RWPE1 (cell line): ENCODE data around the gene NUTM1.

ENCODE experiments used
- CTCF ChIA-PET: fragments of 350-600 bp; sonication (Branson Sonifier 250); formaldehyde crosslinking; extraction: SDS; loops from one replicate; lab custom pipeline; 2021; lab: Yijun Ruan, JAX
- POLR2A ChIA-PET: fragments of 400-600 bp; formaldehyde crosslinking; extraction: SDS; loops from one replicate; lab custom pipeline; 2020; ENCODE audit warnings: antibody characterized with exemption; ENCODE audit not compliant: low non-redundant PET; lab: Yijun Ruan, JAX
- DNase-seq: peaks from one replicate; pipeline ENCODE4 v3.0.0; 2012; ENCODE audit warnings: low spot score
- H3K27ac ChIP-seq: fragments of 450-650 bp; 2 replicates; pipeline ENCODE4 v1.5.1; 2017
- TF ChIP-seq, protein P1 (sequence below): fragments of 450-650 bp; conservative IDR thresholded peaks from 2 replicates; pipeline ENCODE4 v1.5.1; 2017; ENCODE audit warnings: low read depth, mild to moderate bottlenecking

Gene NUTM1

DNA sequence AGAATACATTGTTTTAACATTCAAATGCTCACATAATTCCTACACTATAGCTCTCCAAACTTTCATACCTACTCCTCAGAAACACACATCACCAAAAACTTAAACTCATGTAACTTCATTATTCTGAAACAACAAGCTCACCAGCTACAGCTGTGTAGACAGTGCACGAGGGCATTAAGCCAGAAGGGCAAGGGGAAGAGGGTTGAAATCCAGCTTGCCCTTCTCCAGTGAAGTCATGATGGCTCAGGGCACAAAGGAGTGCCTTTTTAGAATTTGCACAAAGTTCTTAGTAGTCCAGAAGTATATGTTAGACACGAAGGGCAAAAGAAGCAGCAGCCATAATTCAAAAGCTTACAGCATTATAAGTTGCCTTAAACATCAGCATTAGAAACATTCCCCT lies 14.1 kb upstream of the NUTM1 start:
- ChIA-PET CTCF (interaction anchor here (1.0 to 2.3 kb wide), 2 partner anchors 14 to 38 kb away, joined by 4 to 9 read pairs; partner anchors contain the start of genes LPCAT4, NOP10 and NUTM1), POLR2A (no interaction called here)
- TF ChIP-seq, protein P1, sequence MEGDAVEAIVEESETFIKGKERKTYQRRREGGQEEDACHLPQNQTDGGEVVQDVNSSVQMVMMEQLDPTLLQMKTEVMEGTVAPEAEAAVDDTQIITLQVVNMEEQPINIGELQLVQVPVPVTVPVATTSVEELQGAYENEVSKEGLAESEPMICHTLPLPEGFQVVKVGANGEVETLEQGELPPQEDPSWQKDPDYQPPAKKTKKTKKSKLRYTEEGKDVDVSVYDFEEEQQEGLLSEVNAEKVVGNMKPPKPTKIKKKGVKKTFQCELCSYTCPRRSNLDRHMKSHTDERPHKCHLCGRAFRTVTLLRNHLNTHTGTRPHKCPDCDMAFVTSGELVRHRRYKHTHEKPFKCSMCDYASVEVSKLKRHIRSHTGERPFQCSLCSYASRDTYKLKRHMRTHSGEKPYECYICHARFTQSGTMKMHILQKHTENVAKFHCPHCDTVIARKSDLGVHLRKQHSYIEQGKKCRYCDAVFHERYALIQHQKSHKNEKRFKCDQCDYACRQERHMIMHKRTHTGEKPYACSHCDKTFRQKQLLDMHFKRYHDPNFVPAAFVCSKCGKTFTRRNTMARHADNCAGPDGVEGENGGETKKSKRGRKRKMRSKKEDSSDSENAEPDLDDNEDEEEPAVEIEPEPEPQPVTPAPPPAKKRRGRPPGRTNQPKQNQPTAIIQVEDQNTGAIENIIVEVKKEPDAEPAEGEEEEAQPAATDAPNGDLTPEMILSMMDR, result no peak
- DNase-seq, result no peak
- no peak overlapping the region for H3K27ac ChIP-seq

DNA sequence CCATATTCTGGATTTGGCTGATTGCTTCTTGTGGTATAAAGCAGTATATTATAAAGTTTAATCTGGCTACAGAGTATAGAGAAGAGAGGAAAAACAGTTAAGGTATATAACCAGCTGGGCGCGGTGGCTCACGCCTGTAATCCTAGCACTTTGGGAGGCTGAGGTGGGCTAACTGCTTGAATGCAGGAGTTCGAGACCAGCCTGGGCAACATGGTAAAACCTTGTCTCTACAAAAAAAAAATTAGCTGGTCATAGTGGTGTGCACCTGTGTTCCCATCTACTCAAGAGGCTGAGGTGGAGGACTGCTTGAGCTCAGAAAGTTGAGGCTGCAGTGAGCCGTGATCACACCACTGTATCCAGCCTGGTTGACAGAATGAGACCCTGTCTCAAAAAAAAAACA lies 12.8 kb upstream of the NUTM1 start:
- CTCF ChIA-PET, result interaction anchor here (0.9 to 2.3 kb wide), 3 partner anchors 13 to 49 kb away, joined by 4 to 9 read pairs (median 4); partner anchors contain the start of genes LPCAT4, NOP10 and NUTM1
- POLR2A ChIA-PET, result no interaction called here
- no peak overlapping the region for H3K27ac ChIP-seq

DNA sequence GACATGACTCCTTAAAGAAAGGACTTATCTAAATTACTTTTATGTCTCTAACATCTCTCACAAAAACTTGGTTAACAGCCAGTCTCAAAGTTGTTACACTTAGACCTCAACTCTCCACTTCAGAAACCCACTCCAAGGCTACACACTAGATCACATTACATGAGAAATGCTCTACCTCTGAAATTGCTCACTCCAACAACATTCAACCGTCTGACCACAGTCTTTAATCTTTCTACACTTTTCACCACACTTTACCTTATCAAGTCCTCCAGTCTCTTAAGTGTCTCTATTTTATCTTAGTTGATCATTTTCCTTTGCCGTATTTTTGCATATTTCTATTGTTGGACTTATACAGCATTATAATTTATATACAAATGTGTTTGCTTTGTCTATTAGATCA lies 11.3 kb upstream of the NUTM1 start:
- CTCF ChIA-PET, result no interaction called here
- POLR2A ChIA-PET, result no interaction called here
- no peak overlapping the region for H3K27ac ChIP-seq
- DNase-seq, result no peak
- TF ChIP-seq, protein P1, result no peak

More for the DNA sequence above, 12.8 kb upstream of the NUTM1 start:
- no peak for DNase-seq
- TF ChIP-seq, protein P1, result no peak

DNA sequence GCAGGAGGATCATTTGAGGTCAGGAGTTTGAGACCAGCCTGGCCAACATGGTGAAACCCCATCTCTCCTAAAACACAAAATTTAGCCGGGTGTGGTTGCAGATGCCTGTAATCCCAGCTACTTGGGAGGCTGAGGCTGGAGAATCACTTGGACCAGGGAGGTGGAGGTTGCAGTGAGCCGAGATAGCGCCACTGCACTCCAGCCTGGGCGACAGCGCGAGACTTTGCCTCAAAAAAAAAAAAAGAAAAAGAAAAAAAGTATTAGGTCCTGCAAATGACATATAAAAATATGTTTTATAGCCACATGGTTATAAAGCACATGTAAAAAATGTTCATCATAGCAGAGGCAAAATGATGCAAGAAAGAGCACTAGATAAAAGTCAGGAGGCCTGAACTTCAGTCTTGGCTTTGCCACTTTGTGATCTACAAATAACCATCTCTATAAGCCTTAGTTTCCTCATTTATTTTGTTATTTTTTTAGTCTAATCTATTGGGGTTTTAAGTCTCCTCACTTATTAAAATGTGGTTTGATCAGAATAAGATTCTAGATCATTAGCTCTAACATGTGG lies 10.5 kb upstream of the NUTM1 start:
- DNase-seq, result no peak
- ChIA-PET CTCF (no interaction called here), POLR2A (no interaction called here)
- H3K27ac ChIP-seq, result no peak overlapping the region
- TF ChIP-seq, protein P1, result no peak

DNA sequence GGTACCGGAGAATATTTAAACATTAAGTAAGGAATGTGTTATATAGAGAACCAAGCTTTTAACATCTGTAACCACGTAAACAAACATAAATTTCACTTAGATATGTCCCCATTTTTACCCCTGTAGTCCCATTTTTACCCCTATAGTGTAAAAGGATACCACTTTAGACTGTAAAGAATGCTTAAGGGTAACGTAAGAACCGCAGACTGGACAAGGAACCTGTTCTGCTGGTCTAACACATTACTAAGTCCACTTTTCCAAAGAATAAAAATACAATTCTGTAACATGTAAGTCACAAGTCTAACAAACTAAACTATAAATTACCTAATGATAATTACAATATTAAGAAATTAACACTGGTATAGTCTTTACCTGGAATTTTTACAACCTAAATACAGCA lies 8.4 kb upstream of the NUTM1 start:
- no peak for DNase-seq
- POLR2A ChIA-PET, result no interaction called here
- CTCF ChIA-PET, result no interaction called here
- H3K27ac ChIP-seq, result no peak overlapping the region
- TF ChIP-seq, protein P1, result no peak

DNA sequence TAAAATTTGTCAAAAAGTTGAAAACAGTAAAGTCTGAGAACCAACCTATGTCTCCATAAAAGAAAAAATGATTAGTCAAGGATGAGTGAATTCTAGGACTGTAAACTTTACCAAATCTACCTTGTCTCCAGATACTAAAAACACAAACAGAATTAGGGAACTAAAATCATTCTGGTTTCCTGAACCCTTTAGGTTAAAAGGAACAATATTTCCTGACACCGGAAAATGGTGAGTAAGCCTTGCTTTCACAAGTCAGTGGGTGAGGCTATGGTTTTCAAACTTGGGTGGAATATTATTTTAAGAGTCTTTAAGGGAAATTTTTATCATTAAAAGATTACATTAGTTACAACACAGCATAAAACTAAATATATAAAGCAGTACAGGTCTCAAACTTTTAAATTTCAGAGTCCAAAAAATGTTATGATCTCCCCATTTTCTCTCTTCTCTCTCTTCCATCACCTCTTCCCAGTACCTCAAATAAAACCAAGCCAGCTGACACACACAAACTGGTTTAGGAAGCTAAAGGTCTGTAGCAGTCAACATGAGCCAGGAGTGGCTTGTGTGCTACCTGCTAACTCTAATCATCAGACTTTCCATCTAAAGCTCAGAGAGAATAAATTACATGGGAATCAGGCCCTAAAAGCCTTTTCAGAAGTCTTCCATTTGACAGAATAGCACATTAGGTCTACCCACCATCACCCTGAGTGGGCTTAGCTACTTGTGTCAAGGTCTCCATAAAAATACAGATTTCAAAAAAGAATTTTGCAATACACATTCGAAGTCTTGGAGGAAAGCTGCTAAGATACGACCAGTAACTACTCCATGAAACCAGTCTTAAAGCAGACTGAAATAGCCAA lies 7.7 kb upstream of the NUTM1 start:
- no peak for DNase-seq
- CTCF ChIA-PET, result no interaction called here
- no peak overlapping the region for H3K27ac ChIP-seq

More for the DNA sequence above, 7.7 kb upstream of the NUTM1 start:
- TF ChIP-seq, protein P1, result no peak
- POLR2A ChIA-PET, result no interaction called here
